HG03521 (cell line): ENCODE measurements around the gene BEND6.

Experiments
- ATAC-seq: cut with Tn5 transposase; IDR thresholded peaks from one replicate; pipeline ENCODE4 v1.9.1; 2021; ENCODE audit warnings: mild to moderate bottlenecking, moderate library complexity; ENCODE audit not compliant: unreplicated experiment

Gene BEND6

DNA sequence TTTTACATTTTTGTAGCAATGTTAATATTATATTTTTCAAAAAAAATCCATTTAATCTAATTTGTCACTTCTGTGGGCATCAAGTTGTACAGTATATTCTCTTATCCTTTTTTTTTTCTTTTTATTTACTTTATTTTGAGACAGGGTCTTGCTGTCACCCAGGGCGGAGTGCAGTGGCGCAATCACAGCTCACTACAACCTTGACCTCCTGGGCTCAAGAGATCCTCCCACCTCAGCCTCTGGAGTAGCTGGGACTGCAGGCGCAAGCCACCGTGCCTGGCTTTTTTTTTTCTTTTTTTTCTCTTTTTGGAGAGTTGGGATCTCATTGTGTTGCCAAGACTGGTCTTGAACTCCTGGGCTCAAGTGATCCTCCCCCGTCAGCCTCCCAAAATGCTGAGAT is 14.4 kb upstream of the BEND6 start:
- ATAC-seq = no peak

DNA sequence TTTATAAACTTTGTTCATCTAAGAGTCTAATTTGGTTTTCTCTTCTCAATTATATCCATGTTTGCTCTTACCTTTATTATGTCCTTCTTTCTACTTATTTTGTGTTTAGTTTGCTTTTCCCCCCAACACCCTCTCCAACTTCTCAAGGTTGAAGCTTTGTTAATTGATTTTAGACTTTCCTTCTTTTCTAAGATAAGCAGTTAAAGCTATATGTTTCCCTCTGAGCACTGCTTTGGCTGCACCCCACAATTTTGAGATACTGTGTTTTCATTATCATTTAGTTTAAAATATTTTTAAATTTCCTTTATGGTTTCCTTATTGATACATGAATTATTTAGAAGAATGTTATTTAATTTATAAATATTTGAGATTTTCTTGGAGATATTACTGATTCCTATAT is 13.9 kb upstream of the BEND6 start:
- ATAC-seq = no peak

DNA sequence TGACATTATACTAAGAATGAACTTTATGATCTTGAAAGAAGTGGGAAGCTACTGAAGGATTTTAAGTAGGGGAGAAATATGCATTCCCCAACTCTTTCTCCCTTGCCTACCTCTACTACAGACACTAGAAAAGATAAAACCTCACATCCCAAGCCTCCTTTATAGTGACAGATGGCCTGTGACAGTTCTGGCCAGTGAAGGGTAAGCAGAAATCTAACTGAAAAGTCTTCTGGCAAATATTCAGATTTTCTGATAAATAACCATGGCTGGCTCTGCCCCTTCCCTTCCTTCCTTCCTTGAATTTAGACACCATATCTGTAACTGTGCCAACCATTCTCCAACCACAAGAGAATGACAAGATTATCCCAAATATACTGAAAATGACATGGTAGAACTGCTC is 10.2 kb upstream of the BEND6 start:
- ATAC-seq = no peak

GRCh38 chr6:56946368-56946767 is 8.5 kb upstream of the BEND6 start:
- ATAC-seq = no peak

DNA sequence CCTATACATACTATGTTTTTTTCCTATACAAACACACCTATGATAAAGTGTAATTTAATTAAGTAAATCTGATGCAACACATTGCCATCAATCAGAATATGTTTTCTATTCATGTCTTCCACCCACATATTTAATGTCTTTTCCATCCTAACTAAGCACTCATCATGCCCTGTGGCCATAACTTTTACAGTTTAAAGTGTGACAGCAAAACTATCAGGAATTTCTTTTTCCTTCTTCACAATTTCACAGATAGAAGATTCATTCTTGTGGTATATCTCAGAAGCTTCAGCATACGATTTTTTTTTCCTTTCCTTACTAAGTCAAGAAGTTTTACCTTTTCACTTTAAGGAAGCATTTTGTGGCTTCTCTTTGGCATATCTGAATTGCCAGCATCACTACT is 7.0 kb upstream of the BEND6 start:
- ATAC-seq = no peak

DNA sequence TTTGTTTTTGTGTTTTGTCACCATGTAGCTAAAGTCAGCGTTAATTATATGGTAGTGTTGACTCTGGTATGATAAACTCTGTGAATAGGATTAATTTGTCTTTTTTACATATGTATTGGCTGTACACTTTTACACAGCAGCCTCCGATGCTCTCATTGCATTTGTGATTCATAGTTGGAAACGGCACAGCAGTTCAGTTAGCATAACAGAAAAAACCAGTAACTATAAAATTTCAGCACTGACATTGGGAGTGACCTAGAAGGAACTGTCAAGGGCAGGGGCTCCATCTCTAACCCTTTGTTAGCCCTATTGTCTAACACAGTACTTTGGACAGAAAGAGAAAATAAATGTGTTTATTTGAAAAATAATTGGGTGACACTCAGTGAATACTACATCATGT is 5.6 kb upstream of the BEND6 start:
- ATAC-seq = no peak

DNA sequence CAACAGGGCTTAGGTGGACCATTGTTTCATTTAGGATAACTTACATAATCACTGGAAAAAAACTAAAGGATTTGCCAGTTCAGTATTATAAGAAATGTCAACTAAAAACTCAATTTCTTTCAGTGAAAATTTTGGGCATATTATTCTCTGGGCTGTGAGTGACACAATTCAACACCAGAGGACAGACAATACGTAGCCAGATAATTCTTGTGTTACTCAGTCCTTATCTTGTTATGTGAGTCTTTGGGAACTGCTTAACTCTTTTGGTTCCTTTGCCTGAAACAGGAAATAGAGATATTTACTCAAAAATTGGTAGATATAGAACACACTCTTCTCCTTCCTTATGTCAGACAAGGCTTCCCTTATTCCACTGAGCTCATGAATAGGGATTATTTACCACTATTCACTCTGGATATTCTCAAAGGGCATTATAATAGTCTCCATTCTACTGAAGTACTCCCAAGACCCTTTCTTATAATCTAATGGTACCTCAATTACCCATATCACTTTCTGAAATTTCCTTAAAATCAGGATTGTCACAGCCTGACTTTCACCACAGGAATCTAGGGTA is 4.9 kb upstream of the BEND6 start:
- ATAC-seq = no peak

DNA sequence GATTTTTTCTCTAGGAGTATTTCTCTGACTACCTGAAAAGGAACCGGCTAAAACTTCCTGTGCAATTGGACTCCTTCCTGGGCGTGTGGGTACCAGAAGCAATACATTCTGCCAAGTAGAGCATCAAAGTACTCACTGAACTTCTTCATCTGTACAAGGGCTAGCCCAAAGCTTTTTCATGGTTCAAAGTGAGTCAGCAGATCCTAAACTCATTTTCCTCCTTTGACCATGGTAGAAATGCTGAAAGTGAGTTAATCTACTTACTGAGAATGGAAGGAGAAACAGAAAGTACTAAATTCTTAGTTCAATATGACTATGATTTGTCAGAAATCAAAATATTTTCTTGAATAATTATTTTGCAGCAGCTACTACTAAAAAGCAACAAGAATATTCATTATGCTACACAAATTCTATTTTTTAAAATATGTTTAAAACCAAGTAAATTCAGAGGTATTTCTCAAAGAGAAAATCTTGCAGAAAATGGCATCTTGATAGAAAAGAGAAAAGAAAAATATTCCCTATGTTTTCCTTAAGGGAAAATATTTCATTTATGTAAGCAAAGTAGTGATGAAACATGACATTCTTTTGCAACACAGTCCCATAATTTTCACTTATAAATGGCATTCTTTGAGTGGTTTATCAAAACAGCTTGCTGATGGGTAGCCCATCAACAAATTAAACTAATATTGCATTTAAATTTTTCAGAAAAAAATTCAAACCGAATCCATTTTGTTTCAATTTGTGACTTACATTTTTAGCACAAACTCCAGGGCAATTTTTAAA is 3.7 kb upstream of the BEND6 start:
- ATAC-seq = no peak

- ATAC-seq = no peak
These were observed 1.1 kb upstream of the BEND6 start for GRCh38 chr6:56953597-56954402.

DNA sequence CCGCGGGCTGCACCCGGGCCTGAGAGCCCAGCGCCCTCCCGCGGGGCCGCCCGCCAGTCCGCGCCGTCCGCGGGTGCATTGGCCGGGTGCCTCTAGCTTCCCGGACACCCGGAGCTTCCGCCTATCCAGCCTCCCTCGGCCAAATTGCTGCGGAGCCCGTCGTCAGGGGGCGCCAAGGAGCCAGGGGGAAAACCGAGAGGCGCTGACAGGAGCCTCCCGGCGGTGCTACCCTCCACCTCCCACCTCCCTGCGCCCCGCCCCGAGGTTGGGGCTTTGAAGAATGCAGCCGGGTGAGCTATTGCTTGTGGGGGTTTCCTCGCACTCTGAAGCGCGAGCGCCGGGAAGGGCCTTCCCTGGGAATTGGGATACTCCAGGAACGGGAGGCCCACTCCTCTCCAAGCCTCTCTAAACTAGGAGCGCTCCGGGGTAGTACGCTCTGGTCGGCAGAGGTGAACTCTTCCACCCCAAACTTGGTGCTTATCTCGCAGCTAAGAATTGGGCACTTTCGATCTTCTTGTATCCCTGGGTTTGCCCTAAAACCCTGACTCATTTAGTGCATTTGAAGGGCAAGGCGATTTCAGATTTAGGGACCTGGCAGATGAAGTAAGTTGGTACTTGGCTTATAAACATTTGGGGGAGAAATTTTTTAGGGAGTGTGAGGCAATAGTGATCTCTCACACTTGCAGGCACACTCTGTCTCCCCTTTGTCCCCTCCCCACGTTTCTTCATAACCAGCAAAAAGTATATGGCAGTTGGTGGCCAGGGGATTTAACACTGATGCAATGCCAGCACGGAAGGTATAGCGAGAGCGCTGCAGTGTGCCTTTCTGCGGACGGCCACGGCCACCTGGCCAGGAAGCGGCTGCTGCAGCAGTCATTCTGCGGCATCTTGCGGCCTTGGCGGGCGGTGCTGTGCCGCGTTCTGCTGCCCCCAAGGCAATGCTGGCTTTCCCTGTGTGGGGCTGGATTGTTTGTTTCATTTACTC is 556 bp downstream of the BEND6 start:
- peak; percentile 61 for ATAC-seq

DNA sequence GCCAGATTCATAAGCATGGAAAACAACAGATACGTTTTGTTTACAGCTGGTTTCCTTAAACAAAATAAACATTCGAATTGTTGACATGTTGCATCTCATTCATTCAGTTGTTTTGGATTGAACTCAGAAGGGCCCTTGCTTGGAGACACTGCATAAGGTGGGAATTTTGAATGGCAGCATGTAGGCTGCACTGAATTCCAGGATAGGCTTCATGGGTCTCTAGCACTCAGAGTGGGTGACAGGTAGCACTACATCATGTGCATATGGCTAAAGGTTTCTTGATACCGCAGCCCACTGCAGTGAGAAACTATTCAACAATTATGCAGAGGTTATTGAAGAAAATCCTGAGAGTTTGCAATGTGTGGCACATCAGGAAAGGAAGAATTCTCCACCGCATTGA is 1.6 kb downstream of the BEND6 start:
- ATAC-seq = no peak

GRCh38 chr6:56957856-56958255 is 2.9 kb downstream of the BEND6 start:
- no peak for ATAC-seq

DNA sequence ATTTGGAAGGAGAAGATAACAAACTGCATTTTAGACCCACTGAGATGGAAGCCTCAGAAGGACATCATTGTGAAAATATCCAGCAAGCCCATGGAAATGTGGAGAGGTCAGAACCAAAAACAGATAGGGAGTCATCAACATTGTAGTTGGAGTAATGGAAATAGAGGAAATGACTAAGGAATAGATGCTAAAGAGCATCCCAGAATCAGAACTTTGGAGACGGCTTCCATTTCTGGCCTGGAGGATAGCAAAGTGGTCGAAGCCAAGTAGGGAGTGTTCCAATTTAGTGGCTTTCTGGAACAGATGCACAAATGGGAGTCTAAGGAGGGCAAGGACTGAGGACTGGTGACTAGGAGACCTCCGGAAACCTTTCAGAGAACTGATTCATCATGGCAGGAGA is 3.6 kb downstream of the BEND6 start:
- ATAC-seq = no peak

GRCh38 chr6:56959094-56959493 is 4.2 kb downstream of the BEND6 start:
- ATAC-seq = no peak

DNA sequence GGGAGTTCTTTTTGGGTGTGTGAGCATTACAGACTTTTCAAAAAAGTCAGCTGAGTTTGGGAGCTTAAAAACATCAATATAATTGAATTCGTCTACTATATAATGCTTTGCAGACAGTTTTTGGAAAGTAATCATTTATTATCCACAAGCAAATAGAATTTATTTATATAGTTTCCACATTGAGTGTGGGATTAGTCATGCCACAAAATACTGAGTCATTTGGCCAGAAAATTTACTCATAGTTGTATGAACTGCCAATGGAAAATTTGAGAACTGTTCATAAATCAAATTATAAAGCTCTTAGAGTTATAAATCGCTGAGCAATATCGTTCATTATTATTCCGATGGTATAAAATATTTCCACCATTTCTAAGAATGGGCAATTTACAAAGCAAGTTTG is 5.0 kb downstream of the BEND6 start:
- ATAC-seq = no peak

DNA sequence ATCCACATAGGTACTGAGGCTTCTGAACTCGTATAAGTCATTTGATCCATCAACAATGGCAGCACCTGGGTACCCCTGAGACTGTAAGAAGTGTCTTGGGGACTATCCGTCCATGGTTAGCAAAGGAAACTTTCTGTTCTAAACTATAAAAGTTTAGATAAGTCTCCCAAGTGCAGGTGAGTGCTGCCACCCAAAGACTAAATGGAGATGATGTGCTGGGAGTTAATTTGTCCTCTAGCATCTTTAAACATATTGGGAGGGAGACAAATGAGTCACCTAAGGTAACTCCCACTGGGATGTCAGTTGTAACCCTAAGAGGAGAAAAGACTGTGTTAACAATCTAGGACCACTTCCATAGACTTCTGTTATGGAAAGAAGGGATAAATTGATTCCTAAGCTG is 6.2 kb downstream of the BEND6 start:
- ATAC-seq = no peak

- no peak for ATAC-seq
These were observed 7.5 kb downstream of the BEND6 start for GRCh38 chr6:56962441-56962840.

DNA sequence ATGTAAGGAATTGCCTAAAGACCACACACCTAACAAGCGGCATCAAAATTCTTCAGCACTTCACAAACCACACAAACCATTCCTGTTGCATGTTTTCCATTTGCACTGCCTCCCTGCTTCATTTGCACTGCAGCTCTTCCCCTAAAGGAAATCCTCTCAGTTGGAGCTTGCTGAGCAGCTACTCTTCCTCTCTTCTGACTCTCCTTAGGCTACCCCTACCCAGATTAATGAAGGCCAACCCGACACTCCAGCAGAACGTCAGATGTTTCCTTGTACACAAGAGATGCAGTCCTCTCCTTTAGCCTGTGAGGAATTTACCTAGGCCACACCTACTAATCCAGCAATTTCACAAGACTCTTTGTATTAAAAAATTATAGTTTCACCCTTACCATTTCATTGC is 8.1 kb downstream of the BEND6 start:
- no peak for ATAC-seq

- ATAC-seq = no peak
These were observed 8.9 kb downstream of the BEND6 start for GRCh38 chr6:56963793-56964192.

- no peak for ATAC-seq
These were observed 10.2 kb downstream of the BEND6 start for GRCh38 chr6:56965126-56965525.

DNA sequence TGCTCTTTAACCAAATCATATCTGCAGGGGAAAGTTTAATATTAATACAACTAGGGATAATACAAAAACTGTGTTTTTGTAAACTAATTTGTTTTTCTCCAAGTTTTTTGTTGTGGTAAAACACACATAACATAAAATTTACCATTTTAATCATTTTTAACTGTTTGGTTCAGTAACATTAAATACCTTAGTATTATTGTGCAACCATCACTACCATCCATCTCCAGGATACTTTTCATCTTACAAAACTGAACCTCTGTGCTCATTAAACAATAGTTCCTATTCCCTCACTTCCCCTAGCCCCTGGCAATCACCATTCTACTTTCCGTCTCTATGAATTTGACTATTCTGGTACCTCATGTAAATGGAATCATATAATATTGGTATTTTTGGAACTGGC is 15.9 kb downstream of the BEND6 start:
- ATAC-seq = no peak
